HepG2 (cell line): ENCODE data around the gene RPS25. TPM values are rescaled to one million over a fixed set of nuclear protein-coding genes. Genes with fewer than 3 reads are reported as not detected.

ENCODE experiments used
- CBX1 ChIP-seq: IDR thresholded peaks from one replicate; pipeline ENCODE4 v1.6.1; 2016; ENCODE audit warnings: antibody characterized with exemption, low read depth
- HNRNPUL1 ChIP-seq: fragments of 200-400 bp; formaldehyde crosslinking; IDR thresholded peaks from 2 replicates; pipeline ENCODE4 v1.6.1; 2017; ENCODE audit warnings: low read depth, mild to moderate bottlenecking, low read length, moderate library complexity
- JUN ChIP-seq: sonication (generic); formaldehyde crosslinking; IDR thresholded peaks from 2 replicates; pipeline ENCODE4 v1.4.0; 2020; ENCODE audit warnings: mild to moderate bottlenecking, missing genetic modification reagents
- MED1 ChIP-seq: sonication (generic); formaldehyde crosslinking; IDR thresholded peaks from 2 replicates; pipeline ENCODE4 v1.4.0; 2020; ENCODE audit warnings: missing genetic modification reagents
- NAIF1 ChIP-seq: sonication (generic); formaldehyde crosslinking; IDR thresholded peaks from 2 replicates; pipeline ENCODE4 v1.5.0; 2020; ENCODE audit warnings: mild to moderate bottlenecking, missing genetic modification reagents, borderline replicate concordance
- SIN3A ChIP-seq: IDR thresholded peaks from 2 replicates; pipeline ENCODE4 v1.6.1; 2011; ENCODE audit warnings: low read depth, mild to moderate bottlenecking, control low read depth, low read length, borderline replicate concordance
- SP140L ChIP-seq: sonication (generic); formaldehyde crosslinking; IDR thresholded peaks from 2 replicates; pipeline ENCODE4 v1.4.0; 2020; ENCODE audit warnings: missing genetic modification reagents, borderline replicate concordance
- TGIF2 ChIP-seq: IDR thresholded peaks from 2 replicates; pipeline ENCODE4 v1.6.1; 2016; ENCODE audit warnings: control low read depth, missing compliant biosample characterization
- ZFP1 ChIP-seq: IDR thresholded peaks from 2 replicates; pipeline ENCODE4 v1.6.1; 2016
- ZNF143 ChIP-seq: sonication (generic); formaldehyde crosslinking; IDR thresholded peaks from 2 replicates; pipeline ENCODE4 v1.4.0; 2020; ENCODE audit warnings: missing genetic modification reagents
- ZNF260 ChIP-seq: sonication (generic); formaldehyde crosslinking; IDR thresholded peaks from 2 replicates; pipeline ENCODE4 v1.4.0; 2020; ENCODE audit warnings: missing genetic modification reagents, low read depth, mild to moderate bottlenecking, borderline replicate concordance
- ZNF557 ChIP-seq: sonication (generic); formaldehyde crosslinking; IDR thresholded peaks from 2 replicates; pipeline ENCODE4 v1.4.0; 2020; ENCODE audit warnings: missing genetic modification reagents
- polyA plus RNA-seq, 8 experiments: library from polyadenylated mRNA; depleted of rRNA in 3 of 8; stranded (reverse) in 7 of 8; unstranded in 1 of 8; fragments of >200 nt; fragmentation: Illumina TruSeq in 4 of 8; extraction: Trizol in 4 of 8; gene quantifications; 2 replicates each; pipeline versions ENCODE4 v1.2.1 to v1.2.3, GENCODE V29; 2011 to 2016; ENCODE audit warnings: low read depth in 4 of 8, missing spikeins in 1 of 8, mixed read lengths in 1 of 8; ENCODE audit not compliant: insufficient read depth in 1 of 8
- total RNA-seq, 5 experiments: library from RNA; depleted of rRNA; stranded (reverse); fragments of >200 nt; fragmentation: Illumina TruSeq; extraction: Trizol; gene quantifications; 2 replicates each; pipeline ENCODE4 v1.2.3, GENCODE V29; 2016; ENCODE audit warnings: low read depth in 1 of 5
- TF ChIP-seq, protein P1 (sequence below): sonication (generic); formaldehyde crosslinking; IDR thresholded peaks from 2 replicates; pipeline ENCODE4 v1.5.1; 2020; ENCODE audit warnings: missing genetic modification reagents, mild to moderate bottlenecking, borderline replicate concordance
- TF ChIP-seq, protein P2 (sequence below): sonication (generic); formaldehyde crosslinking; IDR thresholded peaks from 2 replicates; pipeline ENCODE4 v1.4.0; 2020; ENCODE audit warnings: missing genetic modification reagents, borderline replicate concordance
- TF ChIP-seq, protein P3 (sequence below): sonication (generic); formaldehyde crosslinking; IDR thresholded peaks from 2 replicates; pipeline ENCODE4 v1.4.0; 2020; ENCODE audit warnings: missing genetic modification reagents
- TF ChIP-seq, protein P4 (sequence below): sonication (generic); formaldehyde crosslinking; IDR thresholded peaks from 2 replicates; pipeline ENCODE4 v1.4.0; 2020; ENCODE audit warnings: mild to moderate bottlenecking, missing genetic modification reagents

RPS25 gene
- total and polyA plus RNA-seq, 2 of the 13 experiments (the other 11 are each of a cell fraction or from before 2014, with no cell fraction given), result 839 to 1,415 TPM

DNA sequence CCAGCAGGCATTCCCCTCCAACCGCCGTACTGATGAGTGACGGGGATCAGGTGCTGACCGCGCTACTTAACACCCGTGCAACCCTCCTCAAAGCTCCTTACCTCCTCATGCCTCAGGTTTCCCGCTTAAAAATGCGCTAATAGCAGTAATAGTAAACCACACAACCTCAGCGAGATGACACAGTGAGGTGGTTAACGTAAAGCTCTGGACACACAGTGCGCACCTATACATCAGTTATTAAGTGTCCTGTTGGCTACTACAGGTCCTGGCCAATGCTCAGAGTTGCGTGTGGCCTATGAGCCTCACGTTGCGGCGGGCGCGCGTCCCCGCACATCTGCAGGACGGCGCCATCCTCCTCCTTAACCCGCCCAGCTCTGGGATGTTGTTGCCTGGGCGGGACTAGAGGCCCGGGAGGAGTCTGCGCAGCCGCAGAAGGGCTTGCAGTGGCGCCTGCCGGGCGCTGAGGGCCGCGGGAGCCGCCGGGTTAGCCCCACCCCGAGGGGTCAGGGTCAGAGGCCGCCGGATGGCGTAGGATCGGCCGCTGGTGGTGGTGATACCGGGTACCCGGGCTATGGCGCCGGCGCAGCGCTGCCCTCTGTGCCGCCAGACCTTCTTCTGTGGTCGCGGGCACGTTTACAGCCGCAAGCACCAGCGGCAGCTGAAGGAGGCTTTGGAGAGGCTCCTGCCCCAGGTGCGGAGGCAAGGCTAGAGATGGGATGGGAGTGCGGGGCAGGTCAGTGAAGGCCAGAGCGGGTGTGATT lies 20.3 kb downstream of the RPS25 start, which contains the start of gene CENATAC (continued):
- TF ChIP-seq, protein P1, sequence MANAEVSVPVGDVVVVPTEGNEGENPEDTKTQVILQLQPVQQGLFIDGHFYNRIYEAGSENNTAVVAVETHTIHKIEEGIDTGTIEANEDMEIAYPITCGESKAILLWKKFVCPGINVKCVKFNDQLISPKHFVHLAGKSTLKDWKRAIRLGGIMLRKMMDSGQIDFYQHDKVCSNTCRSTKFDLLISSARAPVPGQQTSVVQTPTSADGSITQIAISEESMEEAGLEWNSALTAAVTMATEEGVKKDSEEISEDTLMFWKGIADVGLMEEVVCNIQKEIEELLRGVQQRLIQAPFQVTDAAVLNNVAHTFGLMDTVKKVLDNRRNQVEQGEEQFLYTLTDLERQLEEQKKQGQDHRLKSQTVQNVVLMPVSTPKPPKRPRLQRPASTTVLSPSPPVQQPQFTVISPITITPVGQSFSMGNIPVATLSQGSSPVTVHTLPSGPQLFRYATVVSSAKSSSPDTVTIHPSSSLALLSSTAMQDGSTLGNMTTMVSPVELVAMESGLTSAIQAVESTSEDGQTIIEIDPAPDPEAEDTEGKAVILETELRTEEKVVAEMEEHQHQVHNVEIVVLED (CRISPR knock-in tag), result peak; percentile 81
- TF ChIP-seq CBX1 (no peak), NAIF1 (CRISPR knock-in tag) (peak; percentile 89), ZFP1 (CRISPR knock-in tag) (no peak), JUN (CRISPR knock-in tag) (no peak), MED1 (peak; percentile 56), SP140L (CRISPR knock-in tag) (no peak), HNRNPUL1 (no peak), TGIF2 (CRISPR knock-in tag) (peak; percentile 52; the same call in 1 of the 2 replicates), ZNF260 (CRISPR knock-in tag) (no peak), ZNF557 (CRISPR knock-in tag) (no peak), ZNF143 (CRISPR knock-in tag) (peak; percentile 64; the same call in 1 of the 2 replicates), SIN3A (peak; percentile 83; the same call in 1 of the 2 replicates)
- TF ChIP-seq, protein P2, sequence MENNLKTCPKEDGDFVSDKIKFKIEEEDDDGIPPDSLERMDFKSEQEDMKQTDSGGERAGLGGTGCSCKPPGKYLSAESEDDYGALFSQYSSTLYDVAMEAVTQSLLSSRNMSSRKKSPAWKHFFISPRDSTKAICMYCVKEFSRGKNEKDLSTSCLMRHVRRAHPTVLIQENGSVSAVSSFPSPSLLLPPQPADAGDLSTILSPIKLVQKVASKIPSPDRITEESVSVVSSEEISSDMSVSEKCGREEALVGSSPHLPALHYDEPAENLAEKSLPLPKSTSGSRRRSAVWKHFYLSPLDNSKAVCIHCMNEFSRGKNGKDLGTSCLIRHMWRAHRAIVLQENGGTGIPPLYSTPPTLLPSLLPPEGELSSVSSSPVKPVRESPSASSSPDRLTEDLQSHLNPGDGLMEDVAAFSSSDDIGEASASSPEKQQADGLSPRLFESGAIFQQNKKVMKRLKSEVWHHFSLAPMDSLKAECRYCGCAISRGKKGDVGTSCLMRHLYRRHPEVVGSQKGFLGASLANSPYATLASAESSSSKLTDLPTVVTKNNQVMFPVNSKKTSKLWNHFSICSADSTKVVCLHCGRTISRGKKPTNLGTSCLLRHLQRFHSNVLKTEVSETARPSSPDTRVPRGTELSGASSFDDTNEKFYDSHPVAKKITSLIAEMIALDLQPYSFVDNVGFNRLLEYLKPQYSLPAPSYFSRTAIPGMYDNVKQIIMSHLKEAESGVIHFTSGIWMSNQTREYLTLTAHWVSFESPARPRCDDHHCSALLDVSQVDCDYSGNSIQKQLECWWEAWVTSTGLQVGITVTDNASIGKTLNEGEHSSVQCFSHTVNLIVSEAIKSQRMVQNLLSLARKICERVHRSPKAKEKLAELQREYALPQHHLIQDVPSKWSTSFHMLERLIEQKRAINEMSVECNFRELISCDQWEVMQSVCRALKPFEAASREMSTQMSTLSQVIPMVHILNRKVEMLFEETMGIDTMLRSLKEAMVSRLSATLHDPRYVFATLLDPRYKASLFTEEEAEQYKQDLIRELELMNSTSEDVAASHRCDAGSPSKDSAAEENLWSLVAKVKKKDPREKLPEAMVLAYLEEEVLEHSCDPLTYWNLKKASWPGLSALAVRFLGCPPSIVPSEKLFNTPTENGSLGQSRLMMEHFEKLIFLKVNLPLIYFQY (CRISPR knock-in tag), result peak; percentile 53; the same call in 1 of the 2 replicates
- TF ChIP-seq, protein P3, sequence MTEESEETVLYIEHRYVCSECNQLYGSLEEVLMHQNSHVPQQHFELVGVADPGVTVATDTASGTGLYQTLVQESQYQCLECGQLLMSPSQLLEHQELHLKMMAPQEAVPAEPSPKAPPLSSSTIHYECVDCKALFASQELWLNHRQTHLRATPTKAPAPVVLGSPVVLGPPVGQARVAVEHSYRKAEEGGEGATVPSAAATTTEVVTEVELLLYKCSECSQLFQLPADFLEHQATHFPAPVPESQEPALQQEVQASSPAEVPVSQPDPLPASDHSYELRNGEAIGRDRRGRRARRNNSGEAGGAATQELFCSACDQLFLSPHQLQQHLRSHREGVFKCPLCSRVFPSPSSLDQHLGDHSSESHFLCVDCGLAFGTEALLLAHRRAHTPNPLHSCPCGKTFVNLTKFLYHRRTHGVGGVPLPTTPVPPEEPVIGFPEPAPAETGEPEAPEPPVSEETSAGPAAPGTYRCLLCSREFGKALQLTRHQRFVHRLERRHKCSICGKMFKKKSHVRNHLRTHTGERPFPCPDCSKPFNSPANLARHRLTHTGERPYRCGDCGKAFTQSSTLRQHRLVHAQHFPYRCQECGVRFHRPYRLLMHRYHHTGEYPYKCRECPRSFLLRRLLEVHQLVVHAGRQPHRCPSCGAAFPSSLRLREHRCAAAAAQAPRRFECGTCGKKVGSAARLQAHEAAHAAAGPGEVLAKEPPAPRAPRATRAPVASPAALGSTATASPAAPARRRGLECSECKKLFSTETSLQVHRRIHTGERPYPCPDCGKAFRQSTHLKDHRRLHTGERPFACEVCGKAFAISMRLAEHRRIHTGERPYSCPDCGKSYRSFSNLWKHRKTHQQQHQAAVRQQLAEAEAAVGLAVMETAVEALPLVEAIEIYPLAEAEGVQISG (CRISPR knock-in tag), result peak; percentile 63; the same call in 1 of the 2 replicates
- TF ChIP-seq, protein P4, sequence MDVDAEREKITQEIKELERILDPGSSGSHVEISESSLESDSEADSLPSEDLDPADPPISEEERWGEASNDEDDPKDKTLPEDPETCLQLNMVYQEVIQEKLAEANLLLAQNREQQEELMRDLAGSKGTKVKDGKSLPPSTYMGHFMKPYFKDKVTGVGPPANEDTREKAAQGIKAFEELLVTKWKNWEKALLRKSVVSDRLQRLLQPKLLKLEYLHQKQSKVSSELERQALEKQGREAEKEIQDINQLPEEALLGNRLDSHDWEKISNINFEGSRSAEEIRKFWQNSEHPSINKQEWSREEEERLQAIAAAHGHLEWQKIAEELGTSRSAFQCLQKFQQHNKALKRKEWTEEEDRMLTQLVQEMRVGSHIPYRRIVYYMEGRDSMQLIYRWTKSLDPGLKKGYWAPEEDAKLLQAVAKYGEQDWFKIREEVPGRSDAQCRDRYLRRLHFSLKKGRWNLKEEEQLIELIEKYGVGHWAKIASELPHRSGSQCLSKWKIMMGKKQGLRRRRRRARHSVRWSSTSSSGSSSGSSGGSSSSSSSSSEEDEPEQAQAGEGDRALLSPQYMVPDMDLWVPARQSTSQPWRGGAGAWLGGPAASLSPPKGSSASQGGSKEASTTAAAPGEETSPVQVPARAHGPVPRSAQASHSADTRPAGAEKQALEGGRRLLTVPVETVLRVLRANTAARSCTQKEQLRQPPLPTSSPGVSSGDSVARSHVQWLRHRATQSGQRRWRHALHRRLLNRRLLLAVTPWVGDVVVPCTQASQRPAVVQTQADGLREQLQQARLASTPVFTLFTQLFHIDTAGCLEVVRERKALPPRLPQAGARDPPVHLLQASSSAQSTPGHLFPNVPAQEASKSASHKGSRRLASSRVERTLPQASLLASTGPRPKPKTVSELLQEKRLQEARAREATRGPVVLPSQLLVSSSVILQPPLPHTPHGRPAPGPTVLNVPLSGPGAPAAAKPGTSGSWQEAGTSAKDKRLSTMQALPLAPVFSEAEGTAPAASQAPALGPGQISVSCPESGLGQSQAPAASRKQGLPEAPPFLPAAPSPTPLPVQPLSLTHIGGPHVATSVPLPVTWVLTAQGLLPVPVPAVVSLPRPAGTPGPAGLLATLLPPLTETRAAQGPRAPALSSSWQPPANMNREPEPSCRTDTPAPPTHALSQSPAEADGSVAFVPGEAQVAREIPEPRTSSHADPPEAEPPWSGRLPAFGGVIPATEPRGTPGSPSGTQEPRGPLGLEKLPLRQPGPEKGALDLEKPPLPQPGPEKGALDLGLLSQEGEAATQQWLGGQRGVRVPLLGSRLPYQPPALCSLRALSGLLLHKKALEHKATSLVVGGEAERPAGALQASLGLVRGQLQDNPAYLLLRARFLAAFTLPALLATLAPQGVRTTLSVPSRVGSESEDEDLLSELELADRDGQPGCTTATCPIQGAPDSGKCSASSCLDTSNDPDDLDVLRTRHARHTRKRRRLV (CRISPR knock-in tag), result peak; percentile 58
